Tibial nerve (tissue), 4 donors: ENCODE data around the gene MEF2D. TPM values are rescaled to one million over a fixed set of nuclear protein-coding genes. Genes with fewer than 3 reads are reported as not detected.
A peak's percentile ranks its signal among the peaks of the same experiment; 100 is the strongest.

ENCODE experiments used
- DNase-seq, 2 donors: peaks; one replicate each; pipeline ENCODE4 v3.0.0-alpha.2; 2019; ENCODE audit warnings: low spot score in 2 of 2
- H3K27ac ChIP-seq, 4 donors: fragments of 200-600 bp; sonication (generic) in 3 of 4; one replicate each; pipeline ENCODE4 v1.5.1; 2017 to 2019; ENCODE audit warnings: mild to moderate bottlenecking in 1 of 4
- H3K27me3 ChIP-seq, 2 donors: fragments of 200-600 bp; sonication (generic) in 1 of 2; one replicate each; pipeline versions ENCODE4 v1.5.1 to v1.6.0; 2017 to 2019
- H3K36me3 ChIP-seq, 3 donors: fragments of 200-600 bp; sonication (generic); one replicate each; pipeline ENCODE4 v1.5.1; 2018 to 2019
- H3K4me1 ChIP-seq, 4 donors: fragments of 200-600 bp; sonication (generic) in 3 of 4; one replicate each; pipeline ENCODE4 v1.5.1; 2017 to 2019
- H3K4me3 ChIP-seq, 4 donors: fragments of 200-600 bp; sonication (generic) in 3 of 4; one replicate each; pipeline ENCODE4 v1.5.1; 2017 to 2019; ENCODE audit warnings: mild to moderate bottlenecking in 1 of 4, moderate library complexity in 1 of 4
- H3K9me3 ChIP-seq, 4 donors: fragments of 200-600 bp; sonication (generic) in 3 of 4; one replicate each; pipeline ENCODE4 v1.5.1; 2017 to 2019
- CTCF ChIP-seq, 5 experiments: fragments of 200-600 bp in 3 of 5; fragments of 450-650 bp in 2 of 5; sonication (generic) in 3 of 5; IDR thresholded peaks; one replicate each; pipeline ENCODE4 v1.5.1; 2016 to 2019; ENCODE audit warnings: antibody characterized with exemption in 5 of 5, mild to moderate bottlenecking in 3 of 5, moderate library complexity in 2 of 5
- EP300 ChIP-seq, 2 donors: sonication (generic); formaldehyde crosslinking; IDR thresholded peaks; one replicate each; pipeline ENCODE4 v1.6.1; 2017; ENCODE audit warnings: antibody characterized with exemption in 2 of 2, mild to moderate bottlenecking in 1 of 2
- POLR2A ChIP-seq, 2 donors: fragments of 450-650 bp; IDR thresholded peaks; one replicate each; pipeline ENCODE4 v1.6.1; 2017; ENCODE audit warnings: antibody characterized with exemption in 2 of 2, mild to moderate bottlenecking in 2 of 2, moderate library complexity in 2 of 2
- WGBS, 2 donors: methylation state at CpG; one replicate each; pipeline ENCODE4 v1.1.5; 2018; 5-methylcytosine and 5-hydroxymethylcytosine counted together
- total RNA-seq, 4 donors: library from RNA; depleted of rRNA; stranded (reverse); fragments of >200 nt; gene quantifications; one replicate each; pipeline ENCODE4 v1.1.0, GENCODE V29; 2016

Gene MEF2D
- total RNA-seq, 4 donors from 2014 or later = 67.5 to 84.9 (median 70.8) TPM

- no peak for TF ChIP-seq EP300 (IDR thresholded peaks at IDR 0.05)
- TF ChIP-seq CTCF (IDR thresholded peaks at IDR 0.05) = no peak
- no peak for TF ChIP-seq POLR2A (IDR thresholded peaks at IDR 0.05)
- DNase-seq = no peak
- H3K9me3 ChIP-seq = no peaks in the 10 kb centered on the region
- peaks cover 6 to 43% (median 9%) of the 10 kb centered on the region in 3 donors for H3K36me3 ChIP-seq
- H3K27me3 ChIP-seq = no peaks in the 10 kb centered on the region
- WGBS, 2 donors = 64 to 66% methylated on average over 9 of the region's 9 CpGs
- peak overlapping the region in 3 of 4 donors; percentile 69 to 85 (median 78) for H3K27ac ChIP-seq
- no peak overlapping the region for H3K4me3 ChIP-seq
- H3K4me1 ChIP-seq = peaks cover 0 to 63% (median 20%) of the 10 kb centered on the region in 4 donors
These were observed 35.6 kb downstream of the MEF2D start for GRCh38 chr1:156464825-156465452.

- DNase-seq = no peak
- no peaks in the 10 kb centered on the region for H3K9me3 ChIP-seq
- peak overlapping the region in 3 of 4 donors; percentile 69 to 85 (median 78) for H3K27ac ChIP-seq
- H3K36me3 ChIP-seq = peaks cover 6 to 37% (median 9%) of the 10 kb centered on the region in 3 donors
- no peaks in the 10 kb centered on the region for H3K27me3 ChIP-seq
- 33 to 57% methylated on average over 3 of the region's 3 CpGs for WGBS, 2 donors
- no peak for TF ChIP-seq EP300 (IDR thresholded peaks at IDR 0.05)
- no peak for TF ChIP-seq CTCF (IDR thresholded peaks at IDR 0.05)
- TF ChIP-seq POLR2A (IDR thresholded peaks at IDR 0.05) = no peak
- H3K4me1 ChIP-seq = peaks cover 0 to 58% (median 20%) of the 10 kb centered on the region in 4 donors
- no peak overlapping the region for H3K4me3 ChIP-seq
These were observed 36.2 kb downstream of the MEF2D start for GRCh38 chr1:156464335-156464734.

GRCh38 chr1:156463874-156464273 lies 36.7 kb downstream of the MEF2D start:
- Histone ChIP-seq H3K9me3 (no peaks in the 10 kb centered on the region), H3K4me1 (peaks cover 0 to 54% (median 20%) of the 10 kb centered on the region in 4 donors), H3K4me3 (no peak overlapping the region), H3K36me3 (peaks cover 6 to 32% (median 9%) of the 10 kb centered on the region in 3 donors), H3K27me3 (no peaks in the 10 kb centered on the region), H3K27ac (peak overlapping the region; percentile 55 to 85 (median 67))
- 52 to 54% methylated on average over 4 of the region's 4 CpGs for WGBS, 2 donors
- TF ChIP-seq EP300 (IDR thresholded peaks at IDR 0.05) (peak; percentile 78 to 81), CTCF (IDR thresholded peaks at IDR 0.05) (no peak), POLR2A (IDR thresholded peaks at IDR 0.05) (no peak)
- peak in 1 of 2 donors; percentile 48 for DNase-seq

GRCh38 chr1:156462954-156463795 lies 37.4 kb downstream of the MEF2D start:
- WGBS, 2 donors = 78 to 81% methylated on average over 20 of the region's 20 CpGs
- Histone ChIP-seq H3K27me3 (no peaks in the 10 kb centered on the region), H3K36me3 (peaks cover 6 to 25% (median 6%) of the 10 kb centered on the region in 3 donors), H3K9me3 (no peaks in the 10 kb centered on the region), H3K4me1 (peaks cover 0 to 52% (median 20%) of the 10 kb centered on the region in 4 donors), H3K27ac (peak overlapping the region; percentile 55 to 85 (median 67)), H3K4me3 (no peak overlapping the region)
- TF ChIP-seq POLR2A (IDR thresholded peaks at IDR 0.05) (no peak), CTCF (IDR thresholded peaks at IDR 0.05) (no peak), EP300 (IDR thresholded peaks at IDR 0.05) (no peak)
- no peak for DNase-seq
